Motor neuron (in vitro differentiated cells): ENCODE results near the gene TECTA. TPM values are rescaled to one million over a fixed set of nuclear protein-coding genes. Genes with fewer than 3 reads are reported as not detected.
A peak's percentile ranks its signal among the peaks of the same experiment; 100 is the strongest.

Experiments
- ATAC-seq, 8 experiments: fragments of 200-7000 bp; cut with Tn5 transposase; replicated peaks in 6 of 8; 2 replicates each; pipeline ENCODE4 v1.8.0; 2021; ENCODE audit warnings: mild to moderate bottlenecking in 8 of 8, moderate library complexity in 8 of 8
- H3K27ac ChIP-seq, 2 donors: fragments of 250-450 bp; sonication (Bioruptor Pico); 2 replicates each; pipeline ENCODE4 v1.9.0; 2021; ENCODE audit warnings: antibody characterized with exemption in 2 of 2, mild to moderate bottlenecking in 2 of 2, moderate library complexity in 1 of 2
- H3K4me1 ChIP-seq, 2 donors: fragments of 250-450 bp; sonication (Bioruptor Pico); replicated peaks in 1 of 2; 2 replicates each; pipeline ENCODE4 v1.6.1; 2021; ENCODE audit warnings: antibody characterized with exemption in 2 of 2, mild to moderate bottlenecking in 2 of 2, moderate library complexity in 1 of 2
- H3K4me3 ChIP-seq, 5 donors: fragments of 250-450 bp; sonication (Bioruptor Pico); 2 replicates each; pipeline ENCODE4 v1.9.0; 2021; ENCODE audit warnings: antibody characterized with exemption in 5 of 5, mild to moderate bottlenecking in 5 of 5, moderate library complexity in 4 of 5
- WGBS, 10 experiments: fragments of 450-650 bp; shearing (Covaris generic); methylation state at CpG; one replicate each; pipeline ENCODE4 v1.0.0; 2022; 5-methylcytosine and 5-hydroxymethylcytosine counted together
- in situ Hi-C, 9 experiments: fragments of 400-800 bp; cut with MboI; loops; one replicate each; pipeline ENCODE4 v1.15.0; 2021; ENCODE audit warnings: low sequenced_read_pairs in 9 of 9, low pct_unique_long_range_greater_than_20kb in 2 of 9; ENCODE audit not compliant: unreplicated experiment in 9 of 9
- total RNA-seq, 8 experiments: library from RNA; unstranded; fragments of 300-600 nt; gene quantifications; 2 replicates each; pipeline versions ENCODE4 v1.2.3 to v1.2.4, GENCODE V29; 2022

TECTA gene
- total RNA-seq, 8 experiments from 2014 or later = 0.81 to 15.8 (median 2.4) TPM

DNA sequence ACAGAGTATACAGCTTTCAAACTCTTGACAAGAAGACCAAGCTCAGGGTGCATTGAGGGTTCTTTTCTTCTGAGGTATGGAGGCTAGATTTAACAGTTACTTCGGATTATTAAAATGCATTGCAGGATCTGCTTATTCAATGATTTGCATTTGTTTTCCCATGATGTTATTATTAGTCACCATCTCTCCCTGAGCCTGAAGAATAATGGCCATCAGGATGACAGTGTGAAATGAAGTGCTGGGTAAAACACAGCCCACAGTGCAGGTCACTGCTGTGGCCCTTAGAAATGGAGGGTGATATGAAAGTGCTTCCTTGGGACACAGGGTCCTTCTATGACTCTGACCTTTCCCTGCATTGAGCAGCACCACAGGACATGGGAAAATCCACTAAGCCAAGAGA lies 40.0 kb downstream of the TECTA start:
- ATAC-seq = peak in 6 of 8 experiments; percentile 21 to 94 (median 91)

DNA sequence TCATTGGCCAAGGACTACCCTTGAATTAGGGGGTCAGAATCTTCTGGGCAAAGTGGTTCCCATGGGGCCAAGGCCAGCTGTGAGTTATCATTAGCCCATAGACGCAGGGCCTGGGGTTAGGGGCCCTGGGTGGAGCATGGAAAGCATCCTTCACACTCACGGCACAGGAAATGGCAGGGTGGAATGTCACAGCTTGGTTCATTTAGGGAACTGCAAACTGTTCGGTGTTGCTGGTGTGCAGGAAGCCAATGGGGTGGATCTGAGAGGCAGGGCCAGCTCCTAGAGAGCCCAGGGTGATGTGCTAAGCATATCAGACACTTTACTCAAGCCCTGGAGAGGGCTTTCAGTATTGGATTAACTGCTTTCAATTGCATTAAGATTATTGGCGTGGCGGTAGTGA lies 42.9 kb downstream of the TECTA start:
- Histone ChIP-seq H3K27ac (no peak overlapping the region), H3K4me3 (no peak overlapping the region), H3K4me1 (peaks cover 0 to 17% of the 10 kb centered on the region in 2 donors)
- peak in 1 of 8 experiments; percentile 15 for ATAC-seq
- in situ Hi-C loops = no loop called here
- 36 to 100% (median 92%) methylated on average over 1 to 5 of the region's 5 CpGs; no CpG with 5 or more reads in 3 of the 10 experiments for WGBS, 10 experiments

More for the DNA sequence above, 40.0 kb downstream of the TECTA start:
- Histone ChIP-seq H3K4me1 (peaks cover 0 to 2% of the 10 kb centered on the region in 2 donors), H3K4me3 (no peak overlapping the region), H3K27ac (no peak overlapping the region)
- in situ Hi-C loops = no loop called here
- 0 to 67% (median 20%) methylated on average over 1 of the region's 1 CpG; no CpG with 5 or more reads in 6 of the 10 experiments for WGBS, 10 experiments

DNA sequence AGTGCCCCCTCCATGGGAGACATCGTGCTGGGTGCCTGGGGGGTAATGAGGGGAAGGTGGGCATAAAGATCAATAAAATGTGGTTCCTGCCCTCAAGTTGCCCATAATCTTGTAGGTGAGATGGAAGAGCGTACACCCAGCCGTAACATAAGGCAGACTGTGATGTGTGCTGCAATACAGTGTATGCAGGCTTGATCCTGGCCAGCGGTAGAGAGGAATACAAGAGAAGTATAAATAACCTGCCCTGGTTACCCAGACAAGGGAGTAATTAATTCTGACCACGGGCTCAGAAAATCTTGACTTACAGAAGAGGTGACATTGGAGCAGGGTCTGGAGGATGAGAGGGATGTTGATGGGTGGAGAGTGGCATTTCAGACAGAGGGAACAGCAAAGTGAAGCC lies 43.7 kb downstream of the TECTA start:
- peaks cover 0 to 17% of the 10 kb centered on the region in 2 donors for H3K4me1 ChIP-seq
- peak in 2 of 8 experiments; percentile 46 to 54 for ATAC-seq
- WGBS, 10 experiments = 0 to 95% (median 65%) methylated on average over 1 to 4 of the region's 5 CpGs; no CpG with 5 or more reads in 2 of the 10 experiments
- in situ Hi-C loops = no loop called here
- H3K4me3 ChIP-seq = no peak overlapping the region
- H3K27ac ChIP-seq = no peak overlapping the region

DNA sequence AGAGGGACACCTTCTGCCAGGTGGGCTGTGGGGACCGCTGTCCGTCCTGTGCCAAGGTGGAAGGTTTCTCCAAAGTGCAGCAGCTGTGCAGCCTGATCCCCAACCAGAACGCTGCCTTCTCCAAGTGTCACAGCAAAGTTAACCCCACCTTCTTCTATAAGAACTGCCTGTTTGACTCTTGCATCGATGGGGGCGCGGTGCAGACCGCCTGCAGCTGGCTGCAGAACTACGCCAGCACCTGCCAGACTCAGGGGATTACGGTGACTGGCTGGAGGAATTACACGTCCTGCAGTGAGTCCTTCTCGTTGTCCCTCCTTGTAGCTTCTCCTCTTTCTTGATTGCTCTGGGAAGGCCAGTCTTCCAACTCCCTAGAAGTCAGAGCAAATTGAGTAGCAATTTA lies 44.8 kb downstream of the TECTA start:
- ATAC-seq = no peak
- H3K27ac ChIP-seq = no peak overlapping the region
- peaks cover 0 to 17% of the 10 kb centered on the region in 2 donors for H3K4me1 ChIP-seq
- in situ Hi-C loops = no loop called here
- 35 to 100% (median 84%) methylated on average over 2 to 4 of the region's 11 CpGs; no CpG with 5 or more reads in 5 of the 10 experiments for WGBS, 10 experiments
- H3K4me3 ChIP-seq = no peak overlapping the region

DNA sequence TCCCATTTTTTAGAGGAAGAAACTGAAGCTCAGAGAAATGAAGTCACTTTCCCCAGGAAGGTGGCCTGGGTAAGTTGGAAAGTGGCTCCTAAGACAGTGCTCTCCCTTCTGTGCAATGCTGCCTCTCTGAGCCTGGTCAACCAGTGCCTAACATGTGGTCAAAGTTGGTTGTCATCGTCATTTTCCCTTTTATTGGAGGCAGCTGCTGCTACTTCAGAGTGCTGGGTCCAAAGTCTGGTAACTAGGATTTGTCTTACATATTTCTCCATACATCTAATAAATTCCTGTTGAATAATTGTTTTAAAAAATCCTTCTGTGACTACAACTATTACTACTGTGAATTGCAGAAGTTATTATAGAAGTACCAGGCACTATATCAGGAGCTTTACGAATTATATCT lies 48.1 kb downstream of the TECTA start:
- in situ Hi-C loops = no loop called here
- H3K4me3 ChIP-seq = no peak overlapping the region
- peaks cover 0 to 17% of the 10 kb centered on the region in 2 donors for H3K4me1 ChIP-seq
- WGBS, 10 experiments = 14 to 100% (median 83%) methylated on average over 1 to 2 of the region's 2 CpGs; no CpG with 5 or more reads in 1 of the 10 experiments
- no peak for ATAC-seq
- H3K27ac ChIP-seq = no peak overlapping the region

DNA sequence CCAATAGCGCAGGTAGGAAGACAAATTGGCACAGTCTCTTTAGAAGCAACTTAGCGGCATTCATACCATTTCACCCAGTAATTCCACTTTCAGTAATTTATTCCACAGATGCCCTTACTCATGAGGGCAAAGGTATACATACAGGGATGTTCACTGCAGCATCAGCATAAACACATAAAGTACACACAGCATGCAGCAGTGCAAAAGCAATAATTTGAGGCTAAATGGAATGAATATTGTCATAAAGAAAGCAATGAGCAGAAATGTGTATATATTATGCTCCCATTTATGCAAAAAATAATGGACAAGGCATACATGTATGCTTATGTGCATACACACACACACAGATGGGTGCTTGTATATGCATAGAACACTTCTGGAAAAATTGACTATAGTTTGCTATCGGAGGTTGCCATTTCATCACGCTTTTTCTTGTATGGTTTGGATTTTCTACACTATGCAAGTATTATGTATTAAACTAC lies 50.2 kb downstream of the TECTA start:
- Histone ChIP-seq H3K27ac (no peak overlapping the region), H3K4me1 (peaks cover 3 to 22% of the 10 kb centered on the region in 2 donors), H3K4me3 (no peak overlapping the region)
- in situ Hi-C loops = no loop called here
- WGBS, 10 experiments = 42 to 100% (median 84%) methylated on average over 1 to 4 of the region's 4 CpGs
- ATAC-seq = peak in 4 of 8 experiments; percentile 16 to 97 (median 57)

DNA sequence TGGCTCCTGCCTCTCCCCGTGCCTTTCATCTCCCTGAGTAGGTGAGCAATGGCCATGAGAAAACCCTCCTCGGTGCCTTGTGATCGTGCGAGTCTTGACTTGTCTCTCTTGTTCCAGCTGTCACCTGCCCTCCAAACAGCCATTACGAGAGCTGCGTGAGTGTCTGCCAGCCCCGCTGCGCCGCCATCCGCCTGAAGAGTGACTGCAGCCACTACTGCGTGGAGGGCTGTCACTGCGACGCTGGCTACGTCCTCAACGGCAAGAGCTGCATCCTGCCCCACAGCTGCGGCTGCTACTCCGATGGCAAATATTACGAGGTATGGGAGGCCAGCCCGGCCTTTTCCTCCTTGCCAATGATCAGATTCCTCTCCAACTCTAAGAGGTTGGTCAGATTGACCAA lies 51.7 kb downstream of the TECTA start:
- no peak for ATAC-seq
- Histone ChIP-seq H3K4me3 (no peak overlapping the region), H3K4me1 (peaks cover 3 to 10% of the 10 kb centered on the region in 2 donors), H3K27ac (no peak overlapping the region)
- in situ Hi-C loops = no loop called here
- WGBS, 10 experiments = 80 to 100% (median 98%) methylated on average over 2 to 9 of the region's 19 CpGs; no CpG with 5 or more reads in 4 of the 10 experiments

DNA sequence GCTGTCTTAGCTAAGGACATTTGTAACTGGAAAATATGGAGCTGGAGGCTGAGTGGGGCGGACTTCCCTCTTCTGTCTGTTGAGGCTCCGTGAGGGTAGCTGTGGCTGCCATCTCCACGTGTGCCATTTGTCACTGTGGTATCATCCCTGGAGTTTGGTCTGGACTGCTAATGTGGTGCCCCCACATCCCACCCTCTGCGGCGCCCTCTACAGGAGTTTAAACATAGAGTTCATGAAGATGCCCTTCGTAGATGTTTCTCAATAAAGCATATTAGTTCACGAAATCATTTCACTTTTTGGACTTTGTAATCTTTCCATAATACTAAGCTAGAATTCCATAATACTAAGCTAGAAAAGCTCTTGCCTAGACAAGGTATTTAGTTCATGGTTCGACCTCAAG lies 52.4 kb downstream of the TECTA start:
- Histone ChIP-seq H3K4me1 (peaks cover 3 to 10% of the 10 kb centered on the region in 2 donors), H3K27ac (no peak overlapping the region), H3K4me3 (no peak overlapping the region)
- no peak for ATAC-seq
- WGBS, 10 experiments = 46 to 94% (median 68%) methylated on average over 1 to 7 of the region's 8 CpGs; no CpG with 5 or more reads in 1 of the 10 experiments
- in situ Hi-C loops = no loop called here

DNA sequence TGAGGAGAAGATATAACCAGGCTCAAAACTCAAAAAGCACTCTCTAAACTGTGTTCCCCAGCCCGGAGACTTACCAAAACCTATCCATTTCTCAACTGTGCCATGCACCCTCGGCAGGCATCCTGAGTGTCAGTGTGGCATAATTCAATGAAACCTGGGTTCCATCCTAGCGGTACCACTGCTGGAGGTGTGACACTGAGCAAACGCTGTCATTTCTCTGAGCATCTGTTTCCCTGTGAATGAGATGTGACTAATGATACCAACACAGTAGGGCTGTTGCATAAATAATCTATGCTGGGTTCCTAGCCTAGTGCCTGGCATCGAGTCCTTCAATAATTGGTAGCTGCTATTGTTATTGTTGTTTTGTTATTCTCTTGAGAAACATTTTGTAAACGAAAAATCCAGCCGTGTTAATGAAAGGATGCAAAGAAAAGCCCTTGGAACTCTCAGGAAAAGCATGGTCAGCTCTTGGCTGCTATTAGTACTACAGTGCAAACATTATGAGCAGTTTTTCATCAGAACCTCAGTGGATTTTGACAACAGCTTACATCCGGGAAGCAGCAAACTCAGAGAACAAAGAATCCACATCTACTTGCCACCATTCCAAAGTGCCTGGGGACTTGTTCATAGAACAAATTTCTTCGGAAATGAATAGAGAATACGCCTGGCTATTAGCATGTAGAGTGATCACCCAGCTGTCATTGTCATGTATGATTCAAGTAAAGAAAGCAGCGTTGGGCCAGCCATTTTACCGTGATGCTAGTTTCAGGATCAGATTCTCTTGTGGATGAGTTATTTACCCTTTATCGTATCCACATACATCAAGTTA lies 53.7 kb downstream of the TECTA start:
- ATAC-seq = peak in 5 of 8 experiments; percentile 19 to 89 (median 46)
- Histone ChIP-seq H3K4me1 (peaks cover 3 to 10% of the 10 kb centered on the region in 2 donors), H3K4me3 (no peak overlapping the region), H3K27ac (no peak overlapping the region)
- 3 to 81% (median 53%) methylated on average over 4 to 12 of the region's 13 CpGs for WGBS, 10 experiments
- in situ Hi-C loops = no loop called here

DNA sequence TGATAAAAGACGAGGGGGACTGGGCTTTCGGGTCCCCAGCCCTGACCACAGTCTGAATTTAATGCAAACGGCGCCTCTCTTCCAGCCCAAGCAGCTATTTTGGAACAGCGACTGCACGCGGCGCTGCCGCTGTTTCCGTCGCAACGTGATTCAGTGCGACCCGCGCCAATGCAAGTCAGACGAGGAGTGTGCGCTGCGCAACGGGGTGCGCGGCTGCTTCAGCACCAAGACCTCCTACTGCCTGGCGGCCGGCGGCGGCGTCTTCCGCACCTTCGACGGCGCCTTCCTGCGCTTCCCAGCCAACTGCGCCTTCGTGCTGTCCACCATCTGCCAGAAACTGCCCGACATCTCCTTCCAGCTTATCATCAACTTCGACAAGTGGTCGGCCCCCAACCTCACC lies 56.7 kb downstream of the TECTA start:
- no peak overlapping the region for H3K4me3 ChIP-seq
- H3K27ac ChIP-seq = no peak overlapping the region
- no peak for ATAC-seq
- H3K4me1 ChIP-seq = peaks cover 3 to 10% of the 10 kb centered on the region in 2 donors
- 78 to 100% (median 96%) methylated on average over 1 to 32 of the region's 36 CpGs; no CpG with 5 or more reads in 3 of the 10 experiments for WGBS, 10 experiments
- in situ Hi-C loops = no loop called here

DNA sequence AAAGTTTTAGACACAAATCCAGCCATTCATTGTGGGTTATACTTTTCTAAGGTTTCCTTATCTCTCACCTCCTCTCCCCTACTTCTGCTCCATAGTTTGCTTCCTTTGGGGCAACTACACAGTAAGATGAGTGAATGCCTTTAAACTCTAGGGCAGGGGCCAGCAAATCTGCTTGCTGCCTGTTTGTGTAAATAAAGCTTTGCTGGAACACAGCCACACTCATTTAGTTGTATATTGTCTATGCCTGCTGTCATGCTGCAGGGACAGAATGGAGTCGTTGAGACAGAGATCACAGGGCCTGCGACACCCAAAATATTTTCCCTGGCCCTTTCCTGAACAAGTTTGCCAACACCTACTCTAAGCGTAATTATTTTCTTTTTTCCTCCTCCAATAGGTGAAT lies 58.7 kb downstream of the TECTA start:
- WGBS, 10 experiments = 70 to 100% (median 91%) methylated on average over 1 to 3 of the region's 3 CpGs; no CpG with 5 or more reads in 4 of the 10 experiments
- H3K4me3 ChIP-seq = no peak overlapping the region
- in situ Hi-C loops = no loop called here
- H3K4me1 ChIP-seq = peaks cover under 1 to 7% of the 10 kb centered on the region in 2 donors
- no peak for ATAC-seq
- no peak overlapping the region for H3K27ac ChIP-seq

DNA sequence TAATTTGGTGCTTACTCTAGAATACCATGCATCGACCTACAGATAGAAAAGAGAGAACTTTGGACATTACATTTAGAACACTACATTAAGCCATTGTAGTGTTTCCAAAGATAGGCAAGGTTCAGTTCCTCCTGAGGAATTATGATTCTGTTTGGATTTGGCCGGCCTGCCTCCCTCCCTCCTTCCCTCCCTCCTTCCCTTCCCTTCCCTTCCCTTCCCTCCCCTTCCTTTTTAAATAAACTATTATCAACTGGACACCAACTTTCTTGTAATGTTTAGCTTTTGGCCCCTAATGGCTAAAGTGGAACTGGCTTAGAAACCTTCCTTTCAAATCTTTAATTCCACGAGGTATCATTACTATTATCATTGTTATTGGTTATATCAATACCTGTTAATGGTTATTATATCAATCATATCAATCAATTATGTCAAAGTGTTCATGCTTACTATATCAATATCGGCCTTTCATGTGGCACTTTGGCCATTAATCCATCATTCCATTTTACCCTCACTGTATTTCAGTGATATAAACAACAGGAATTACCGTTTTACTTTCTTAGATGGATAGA lies 60.4 kb downstream of the TECTA start:
- in situ Hi-C loops = no loop called here

DNA sequence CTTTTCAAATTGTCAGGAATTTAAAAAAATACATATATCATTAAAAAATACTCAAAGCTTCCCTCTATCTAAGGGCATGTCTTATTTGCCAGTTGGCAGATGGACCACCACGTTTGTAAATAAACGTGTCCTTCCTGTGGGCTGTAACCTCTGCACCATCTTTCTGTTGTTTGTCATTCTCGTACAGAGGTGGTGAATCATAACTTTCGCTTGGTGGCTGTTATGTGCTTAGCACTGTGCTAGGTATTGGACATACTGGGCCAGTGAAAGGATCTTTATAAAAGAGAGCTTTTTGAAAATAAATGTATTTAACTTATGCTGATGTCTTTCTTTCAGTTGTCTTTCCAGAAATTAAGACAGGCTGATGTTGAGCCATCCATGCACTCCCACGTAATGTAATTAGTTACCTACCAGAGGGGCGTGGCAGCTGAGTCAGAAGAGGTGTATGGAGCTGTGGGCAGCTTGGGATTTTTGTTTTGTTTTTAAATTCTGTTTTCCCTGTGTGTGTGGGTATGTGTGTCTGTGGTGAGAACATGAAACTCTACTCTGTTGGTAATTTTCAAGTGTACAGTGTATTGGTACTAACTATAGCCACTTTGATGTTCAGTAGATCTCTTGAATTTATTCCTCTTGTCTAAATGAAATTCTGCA lies 62.7 kb downstream of the TECTA start:
- WGBS, 10 experiments = 33 to 87% (median 56%) methylated on average over 2 to 5 of the region's 6 CpGs; no CpG with 5 or more reads in 2 of the 10 experiments
- in situ Hi-C loops = no loop called here
- H3K4me1 ChIP-seq = peaks cover 0 to 8% of the 10 kb centered on the region in 2 donors
- H3K4me3 ChIP-seq = no peak overlapping the region
- no peak overlapping the region for H3K27ac ChIP-seq
- no peak for ATAC-seq

More for the DNA sequence above, 60.4 kb downstream of the TECTA start:
- H3K27ac ChIP-seq = no peak overlapping the region
- 8 to 100% (median 79%) methylated on average over 1 to 4 of the region's 5 CpGs for WGBS, 10 experiments
- ATAC-seq = no peak
- peaks cover 0 to 7% of the 10 kb centered on the region in 2 donors for H3K4me1 ChIP-seq
- H3K4me3 ChIP-seq = no peak overlapping the region
